Psoas muscle (tissue), 8 donors: ENCODE results near the gene NEURL1B. TPM values are rescaled to one million over a fixed set of nuclear protein-coding genes. Genes with fewer than 3 reads are reported as not detected.
A peak's percentile ranks its signal among the peaks of the same experiment; 100 is the strongest.

Experiments used
- ATAC-seq, 4 donors: fragments of 200-7000 bp; cut with Tn5 transposase; one replicate each; pipeline ENCODE4 v1.9.1; 2020; ENCODE audit warnings: moderate library complexity in 3 of 4, mild to moderate bottlenecking in 2 of 4
- DNase-seq, 2 donors: peaks; one replicate each; pipeline ENCODE4 v3.0.0-alpha.2; 2020
- H3K27ac ChIP-seq: fragments of 200-600 bp; one replicate; pipeline ENCODE4 v1.8.0; 2022
- H3K27me3 ChIP-seq, 3 donors: fragments of 200-600 bp in 1 of 3; one replicate each; pipeline versions ENCODE4 v1.6.1 to v1.8.0; 2013 to 2022; ENCODE audit warnings: low read length in 2 of 3, mild to moderate bottlenecking in 2 of 3, moderate library complexity in 1 of 3; ENCODE audit not compliant: insufficient read depth in 3 of 3
- H3K36me3 ChIP-seq, 2 donors: fragments of 200-600 bp in 1 of 2; one replicate each; pipeline versions ENCODE4 v1.6.1 to v1.8.0; 2013 to 2022; ENCODE audit warnings: low read depth in 1 of 2, mild to moderate bottlenecking in 1 of 2, moderate library complexity in 1 of 2; ENCODE audit not compliant: insufficient read depth in 1 of 2
- H3K4me1 ChIP-seq: fragments of 200-600 bp; one replicate; pipeline ENCODE4 v1.8.0; 2022
- H3K4me3 ChIP-seq: fragments of 200-600 bp; one replicate; pipeline ENCODE4 v1.8.0; 2022; ENCODE audit warnings: mild to moderate bottlenecking
- H3K9me3 ChIP-seq: fragments of 200-600 bp; one replicate; pipeline ENCODE4 v1.8.0; 2022
- WGBS, 3 donors: extraction: QIAGEN DNeasy Blood & Tissue Kit; methylation state at CpG; one replicate each; pipeline versions ENCODE4 v1.1.6 to v1.1.7; 2013; 5-methylcytosine and 5-hydroxymethylcytosine counted together
- intact Hi-C, 2 donors: fragments of 100-400 bp; cut with DNase I; formaldehyde crosslinking; loops; one replicate each; pipeline versions ENCODE4 v1.11.0 to v1.14.2; 2022
- polyA plus RNA-seq, 3 donors: library from polyadenylated mRNA; stranded (reverse); fragments of 200-250 nt; gene quantifications; one replicate each; pipeline ENCODE4 v1.2.3, GENCODE V29; 2013
- total RNA-seq, 4 donors: library from RNA; stranded (reverse); fragmentation: NEBNext Ultra II Directional in 2 of 4; extraction: Animal tissue kit (Norgen Biotek cat#: 25700) in 2 of 4; gene quantifications; one replicate each; pipeline versions ENCODE4 v1.2.1 to v1.2.4, GENCODE V29; 2021 to 2023
- TF ChIP-seq, protein P1 (sequence below): fragments of 200-600 bp; IDR thresholded peaks from one replicate; pipeline ENCODE4 v1.8.0; 2022; ENCODE audit warnings: antibody characterized with exemption
- donor health status: healthy with polysubstance abuse.
- donor health status: DM: no; HTN: no; CAD: no; lungs with moderate emphysema.
- donor health status: Bipolar disorder and iron deficiency.
- donor health status: healthy.
- donor health status: DM: yes; HTN: yes; CAD: no.
- donor health status: DM: no; HTN: no; CAD: no.
- donor health status: DM: no; HTN: no; CAD: no.
- donor health status: DM: yes; HTN: yes; CAD: no.

Gene NEURL1B
- total and polyA plus RNA-seq, 7 donors: 8.0 to 20.4 (median 13.7) TPM

DNA sequence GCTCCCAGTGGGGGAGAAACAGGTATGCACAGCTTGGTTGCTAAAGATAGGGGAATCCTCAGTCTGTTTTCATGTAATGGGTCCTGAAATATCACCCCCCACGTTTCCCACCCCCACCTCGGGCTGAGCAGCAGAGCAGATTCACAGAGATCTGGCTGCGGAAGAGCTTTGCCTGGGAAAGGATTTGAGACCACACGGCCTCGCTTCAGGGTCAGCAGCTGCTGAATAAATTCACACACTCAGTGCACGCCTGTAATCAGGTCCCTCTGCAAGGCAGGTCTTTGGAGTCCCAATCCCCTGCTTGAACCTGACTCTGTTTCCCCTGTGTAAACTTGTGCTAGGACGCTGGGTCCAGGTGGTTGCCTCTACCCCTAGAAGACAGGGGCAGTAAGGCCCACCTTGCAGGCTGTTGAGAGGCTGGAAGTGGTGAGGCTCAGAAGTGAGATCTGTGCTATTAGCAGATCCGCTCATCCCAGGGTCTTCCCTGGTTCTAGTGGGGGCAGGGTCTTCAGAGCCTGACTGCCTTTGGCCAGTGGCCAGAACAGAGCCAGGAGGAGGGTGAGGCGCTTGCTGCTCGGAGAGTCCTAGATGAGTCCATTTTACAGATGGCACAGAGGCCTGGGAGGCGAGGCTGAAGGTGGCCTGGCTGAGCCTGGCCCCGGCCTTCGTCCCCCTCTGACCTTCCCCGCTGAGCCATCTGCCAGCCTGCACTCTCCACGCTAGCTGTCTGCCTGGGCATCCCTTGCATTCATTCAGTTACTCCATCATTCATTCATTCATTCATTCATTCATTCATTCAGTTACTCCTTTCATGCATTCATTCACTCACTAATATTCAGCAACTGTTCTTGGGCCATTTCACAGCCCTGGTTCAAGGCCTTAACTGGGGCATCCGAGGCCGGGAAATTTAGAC is 16.7 kb upstream of the NEURL1B start:
- ATAC-seq (no peak), DNase-seq (no peak)
- Histone ChIP-seq H3K9me3 (no peaks in the 10 kb centered on the region), H3K4me1 (no peaks in the 10 kb centered on the region), H3K27ac (peak overlapping the region; percentile 30), H3K4me3 (no peak overlapping the region), H3K36me3 (no peaks in the 10 kb centered on the region), H3K27me3 (no peaks in the 10 kb centered on the region)
- intact Hi-C loops: no loop called here
- 77 to 82% (median 81%) methylated on average over 15 to 17 of the region's 17 CpGs for WGBS, 3 donors
- TF ChIP-seq, protein P1, sequence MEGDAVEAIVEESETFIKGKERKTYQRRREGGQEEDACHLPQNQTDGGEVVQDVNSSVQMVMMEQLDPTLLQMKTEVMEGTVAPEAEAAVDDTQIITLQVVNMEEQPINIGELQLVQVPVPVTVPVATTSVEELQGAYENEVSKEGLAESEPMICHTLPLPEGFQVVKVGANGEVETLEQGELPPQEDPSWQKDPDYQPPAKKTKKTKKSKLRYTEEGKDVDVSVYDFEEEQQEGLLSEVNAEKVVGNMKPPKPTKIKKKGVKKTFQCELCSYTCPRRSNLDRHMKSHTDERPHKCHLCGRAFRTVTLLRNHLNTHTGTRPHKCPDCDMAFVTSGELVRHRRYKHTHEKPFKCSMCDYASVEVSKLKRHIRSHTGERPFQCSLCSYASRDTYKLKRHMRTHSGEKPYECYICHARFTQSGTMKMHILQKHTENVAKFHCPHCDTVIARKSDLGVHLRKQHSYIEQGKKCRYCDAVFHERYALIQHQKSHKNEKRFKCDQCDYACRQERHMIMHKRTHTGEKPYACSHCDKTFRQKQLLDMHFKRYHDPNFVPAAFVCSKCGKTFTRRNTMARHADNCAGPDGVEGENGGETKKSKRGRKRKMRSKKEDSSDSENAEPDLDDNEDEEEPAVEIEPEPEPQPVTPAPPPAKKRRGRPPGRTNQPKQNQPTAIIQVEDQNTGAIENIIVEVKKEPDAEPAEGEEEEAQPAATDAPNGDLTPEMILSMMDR: no peak

DNA sequence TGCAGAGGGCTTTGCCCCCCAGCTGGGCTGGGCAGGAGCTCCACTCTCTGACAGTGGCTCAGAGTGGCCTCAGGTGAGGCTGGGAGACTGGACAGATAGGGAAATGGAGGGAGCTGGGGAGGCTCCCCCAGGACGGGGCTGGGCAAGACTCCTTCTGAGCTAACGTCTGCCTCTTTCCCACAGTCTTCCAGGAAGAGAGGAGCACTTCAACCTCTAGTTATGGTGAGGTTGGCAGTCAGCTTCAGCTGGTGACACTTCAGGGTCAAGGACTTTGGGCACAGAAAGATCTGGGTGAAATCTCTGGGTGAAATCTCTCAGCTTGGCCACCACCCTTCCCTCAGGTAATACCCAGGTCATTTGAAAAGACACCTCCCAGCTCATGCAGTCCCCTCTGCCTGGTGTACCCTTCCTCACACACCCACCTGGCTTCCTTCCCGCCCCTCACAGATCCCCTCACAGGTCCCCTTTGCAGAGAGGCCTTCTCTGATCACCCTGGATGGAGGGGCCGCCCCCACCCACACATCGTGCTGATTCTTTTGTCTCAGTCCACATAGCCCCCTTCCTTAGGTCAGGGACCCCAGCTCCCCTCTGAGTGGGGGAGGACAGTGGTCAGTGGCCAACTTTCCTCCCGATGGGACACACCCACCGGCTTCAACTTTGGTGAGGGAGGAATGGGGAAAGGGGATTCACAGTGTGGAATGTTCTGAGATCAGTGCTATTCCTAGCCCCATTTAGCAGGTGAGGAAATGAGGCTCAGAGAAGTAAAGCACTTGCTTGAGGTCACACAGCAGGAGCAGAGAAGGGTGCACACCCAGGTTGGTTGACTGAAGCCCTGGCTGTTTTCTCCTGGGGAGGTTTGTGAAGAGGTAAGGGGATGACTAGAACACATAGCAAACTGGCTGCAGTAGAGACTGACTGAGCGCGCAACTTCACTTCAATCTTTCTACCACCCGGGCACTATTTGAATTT is 15.8 kb upstream of the NEURL1B start:
- no peaks in the 10 kb centered on the region for H3K27me3 ChIP-seq
- DNase-seq (peak in 1 of 2 donors; percentile 28), ATAC-seq (no peak)
- no peak overlapping the region for H3K27ac ChIP-seq
- H3K36me3 ChIP-seq: no peaks in the 10 kb centered on the region
- TF ChIP-seq, protein P1: no peak
- no peaks in the 10 kb centered on the region for H3K9me3 ChIP-seq
- H3K4me1 ChIP-seq: no peaks in the 10 kb centered on the region
- WGBS, 3 donors: 80 to 84% (median 82%) methylated on average over 10 of the region's 10 CpGs
- no peak overlapping the region for H3K4me3 ChIP-seq
- intact Hi-C loops: no loop called here

DNA sequence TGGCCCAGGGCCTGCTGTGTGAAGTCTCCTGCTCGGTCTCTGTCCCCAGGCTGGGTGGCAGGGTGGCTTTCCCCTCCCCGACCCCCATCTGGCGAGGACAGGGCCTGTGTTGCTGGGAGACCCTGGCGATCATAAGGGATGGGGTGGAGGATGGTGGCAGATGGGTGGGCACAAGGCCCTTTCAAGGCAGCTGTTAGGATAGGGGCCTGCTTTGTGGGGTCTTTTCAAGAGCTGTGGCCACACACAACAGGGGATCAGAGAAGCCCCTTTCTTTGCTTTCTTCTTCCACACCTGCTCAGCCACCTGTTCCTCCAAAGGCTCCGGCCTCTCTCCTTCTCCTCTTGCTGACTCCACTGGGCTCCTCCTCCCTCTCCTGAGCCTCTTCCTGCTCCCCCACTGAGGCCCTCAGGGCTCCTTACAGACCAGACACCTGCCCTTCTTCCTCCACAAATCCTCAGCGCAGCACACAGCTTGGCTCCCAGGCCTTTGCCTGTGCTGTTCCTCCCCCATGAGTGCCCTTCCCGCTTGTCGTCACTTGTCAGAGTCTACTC is 15.0 kb upstream of the NEURL1B start:
- Histone ChIP-seq H3K4me1 (no peaks in the 10 kb centered on the region), H3K27ac (no peak overlapping the region), H3K36me3 (no peaks in the 10 kb centered on the region), H3K4me3 (no peak overlapping the region), H3K27me3 (no peaks in the 10 kb centered on the region), H3K9me3 (no peaks in the 10 kb centered on the region)
- TF ChIP-seq, protein P1: no peak
- 95 to 97% (median 95%) methylated on average over 8 of the region's 8 CpGs for WGBS, 3 donors
- intact Hi-C loops: no loop called here
- no peak for ATAC-seq
- DNase-seq: peak in 1 of 2 donors; percentile 25

DNA sequence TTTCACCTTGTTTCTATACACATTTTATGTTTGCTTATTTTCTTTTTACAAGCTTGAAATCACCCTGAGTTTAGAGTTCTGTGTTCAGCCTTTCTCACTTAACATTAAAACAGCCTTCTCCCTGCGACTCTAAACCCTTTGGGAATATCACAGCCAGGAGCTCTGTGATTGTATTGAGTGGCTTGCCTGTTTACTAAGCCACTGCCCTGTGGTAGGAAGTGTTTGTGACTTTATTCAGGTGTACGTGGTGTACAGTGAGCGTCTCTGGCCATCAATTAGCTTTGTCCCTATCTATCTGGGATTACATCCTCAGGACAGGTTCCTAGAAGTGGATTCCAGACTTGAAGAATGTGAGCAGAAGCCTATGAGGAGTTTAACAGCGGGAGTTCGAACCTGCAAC is 11.0 kb upstream of the NEURL1B start:
- Histone ChIP-seq H3K4me1 (no peaks in the 10 kb centered on the region), H3K27ac (no peak overlapping the region), H3K4me3 (no peak overlapping the region), H3K27me3 (no peaks in the 10 kb centered on the region), H3K9me3 (no peaks in the 10 kb centered on the region), H3K36me3 (no peaks in the 10 kb centered on the region)
- ATAC-seq (no peak), DNase-seq (no peak)
- TF ChIP-seq, protein P1: no peak
- 79 to 84% (median 83%) methylated on average over 5 of the region's 5 CpGs for WGBS, 3 donors
- intact Hi-C loops: no loop called here
